Esophagus muscularis mucosa (tissue), 4 donors: Measurements from ENCODE around the gene PRF1. TPM values are rescaled to one million over a fixed set of nuclear protein-coding genes. Genes with fewer than 3 reads are reported as not detected.

Source experiments
- DNase-seq: peaks from one replicate; pipeline ENCODE4 v3.0.0-alpha.2; 2017; ENCODE audit errors: extremely low spot score
- H3K27ac ChIP-seq, 4 donors: fragments of 200-600 bp; sonication (generic); replicated peaks in 1 of 4; 1 replicate in 3 of 4; 2 replicates in 1 of 4; pipeline ENCODE4 v1.5.1; 2016 to 2019; ENCODE audit warnings: mild to moderate bottlenecking in 1 of 4
- H3K27me3 ChIP-seq, 4 donors: fragments of 200-600 bp; sonication (generic); one replicate each; pipeline versions ENCODE4 v1.5.1 to v1.6.0; 2016 to 2019
- H3K36me3 ChIP-seq, 4 donors: fragments of 200-600 bp; sonication (generic); one replicate each; pipeline ENCODE4 v1.5.1; 2016 to 2019
- H3K4me1 ChIP-seq, 4 donors: fragments of 200-600 bp; sonication (generic); one replicate each; pipeline ENCODE4 v1.5.1; 2016 to 2019
- H3K4me3 ChIP-seq, 4 donors: fragments of 200-600 bp; sonication (generic); 1 replicate in 2 of 4; 2 replicates in 2 of 4; pipeline ENCODE4 v1.5.1; 2016 to 2019; ENCODE audit warnings: mild to moderate bottlenecking in 4 of 4, moderate library complexity in 1 of 4
- H3K9me3 ChIP-seq, 4 donors: fragments of 200-600 bp; sonication (generic); 1 replicate in 3 of 4; 2 replicates in 1 of 4; pipeline ENCODE4 v1.5.1; 2016 to 2019
- CTCF ChIP-seq, 3 experiments: fragments of 200-600 bp in 2 of 3; fragments of 450-650 bp in 1 of 3; sonication (generic) in 2 of 3; IDR thresholded peaks; one replicate each; pipeline ENCODE4 v1.5.1; 2017 to 2019; ENCODE audit warnings: antibody characterized with exemption in 3 of 3, mild to moderate bottlenecking in 2 of 3, moderate library complexity in 1 of 3
- EP300 ChIP-seq: sonication (generic); formaldehyde crosslinking; IDR thresholded peaks from one replicate; pipeline ENCODE4 v1.6.1; 2017; ENCODE audit warnings: antibody characterized with exemption
- POLR2A ChIP-seq: fragments of 450-650 bp; IDR thresholded peaks from one replicate; pipeline ENCODE4 v1.6.1; 2017; ENCODE audit warnings: antibody characterized with exemption, moderate library complexity, mild to moderate bottlenecking, low read depth
- POLR2AphosphoS5 ChIP-seq, 2 donors: sonication (generic); formaldehyde crosslinking; IDR thresholded peaks; one replicate each; pipeline ENCODE4 v1.6.1; 2017; ENCODE audit warnings: antibody characterized with exemption in 2 of 2
- WGBS: methylation state at CpG from one replicate; pipeline ENCODE4 v1.1.5; 2018; 5-methylcytosine and 5-hydroxymethylcytosine counted together
- intact Hi-C: fragments of 100-400 bp; cut with DNase I; formaldehyde crosslinking; loops from one replicate; pipeline ENCODE4 v1.15.1; 2023
- total RNA-seq, 4 donors: library from RNA; depleted of rRNA; stranded (reverse); fragments of >200 nt; gene quantifications; one replicate each; pipeline versions ENCODE4 v1.1.0 to v1.2.1, GENCODE V29; 2016

Gene PRF1
- total RNA-seq, 4 donors from 2014 or later: 1.2 to 15.2 (median 2.4) TPM

- no peak for DNase-seq
- WGBS: 97% methylated on average over 2 of the region's 2 CpGs
- Histone ChIP-seq H3K27ac (no peak overlapping the region), H3K4me3 (no peak overlapping the region), H3K27me3 (no peaks in the 10 kb centered on the region), H3K4me1 (peaks cover 32 to 42% (median 37%) of the 10 kb centered on the region in 4 donors), H3K9me3 (no peaks in the 10 kb centered on the region), H3K36me3 (peaks cover 0 to 33% (median 6%) of the 10 kb centered on the region in 4 donors)
- intact Hi-C loops: no loop called here
- TF ChIP-seq POLR2A (no peak), EP300 (no peak), POLR2AphosphoS5 (IDR thresholded peaks at IDR 0.05) (no peak), CTCF (IDR thresholded peaks at IDR 0.05) (no peak)
These were observed 44.7 kb downstream of the PRF1 start for GRCh38 chr10:70557876-70558275.

DNA sequence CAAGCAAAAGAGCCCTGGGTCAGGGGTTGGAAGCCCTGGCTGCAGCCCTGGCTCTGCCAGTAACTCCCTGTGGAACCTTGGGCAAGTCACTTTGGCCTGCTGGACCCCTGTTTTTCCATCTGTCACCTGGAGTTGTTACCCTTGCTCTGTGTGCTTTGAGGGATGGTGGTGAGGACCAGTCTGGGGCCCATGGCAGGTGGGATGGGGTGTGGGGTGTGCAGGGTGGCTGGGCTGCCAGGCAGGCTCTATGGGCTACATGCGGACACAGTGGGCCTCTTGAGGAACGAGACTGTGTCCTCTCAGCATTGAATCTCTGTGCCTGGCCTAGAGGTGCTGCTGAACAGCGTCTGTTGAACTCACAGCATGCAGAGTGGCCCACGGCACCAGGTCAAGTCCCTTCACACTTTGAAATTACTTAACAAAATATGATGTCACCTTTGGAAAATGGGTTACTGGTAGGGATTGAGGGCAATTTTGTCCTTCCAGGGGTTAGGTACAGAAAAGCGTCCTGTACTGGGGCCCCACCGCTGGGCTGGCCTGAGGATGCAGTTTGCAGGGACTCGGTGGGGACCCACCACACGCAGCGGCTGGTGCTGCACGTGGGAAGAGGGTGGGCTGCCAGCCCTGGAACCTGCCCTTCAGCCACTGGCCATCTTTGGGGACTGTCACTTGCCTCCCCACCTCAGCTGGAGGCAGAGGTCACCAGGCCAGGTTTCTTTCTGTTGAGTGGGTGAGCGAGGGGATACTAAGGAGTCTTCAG, 45.3 kb downstream of the PRF1 start:
- no peak overlapping the region for H3K27ac ChIP-seq
- no peak for TF ChIP-seq POLR2A
- TF ChIP-seq CTCF (IDR thresholded peaks at IDR 0.05): no peak
- TF ChIP-seq POLR2AphosphoS5 (IDR thresholded peaks at IDR 0.05): no peak
- no peak for TF ChIP-seq EP300
- peaks cover 29 to 37% (median 36%) of the 10 kb centered on the region in 4 donors for H3K4me1 ChIP-seq
- intact Hi-C loops: no loop called here
- no peak overlapping the region for H3K4me3 ChIP-seq
- WGBS: 97% methylated on average over 11 of the region's 11 CpGs
- H3K36me3 ChIP-seq: peaks cover 0 to 39% (median 9%) of the 10 kb centered on the region in 4 donors
- no peaks in the 10 kb centered on the region for H3K27me3 ChIP-seq
- no peak for DNase-seq
- no peaks in the 10 kb centered on the region for H3K9me3 ChIP-seq

DNA sequence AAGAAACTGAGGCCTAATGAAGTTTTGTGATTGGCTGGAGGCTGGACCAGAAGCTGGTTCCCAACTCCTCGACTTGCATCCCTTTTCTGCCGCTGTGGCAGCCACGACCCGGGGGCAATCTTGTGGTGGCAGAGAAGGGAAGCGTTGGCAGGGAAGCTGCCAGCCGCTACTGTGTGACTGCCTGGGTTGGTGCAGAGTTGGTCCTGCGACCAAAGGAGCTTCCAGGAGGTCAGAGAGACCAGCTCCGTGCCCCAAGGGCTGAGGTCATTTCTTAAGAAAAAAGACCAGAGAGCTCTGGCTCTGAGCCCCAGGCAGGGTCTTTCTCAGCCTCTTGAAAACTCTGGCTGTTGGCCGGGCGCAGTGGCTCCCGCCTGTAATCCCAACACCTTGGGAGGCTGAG, 47.2 kb downstream of the PRF1 start:
- intact Hi-C loops: no loop called here
- WGBS: 91% methylated on average over 11 of the region's 11 CpGs
- TF ChIP-seq EP300: no peak
- no peak for TF ChIP-seq POLR2A
- TF ChIP-seq POLR2AphosphoS5 (IDR thresholded peaks at IDR 0.05): no peak
- TF ChIP-seq CTCF (IDR thresholded peaks at IDR 0.05): no peak
- H3K4me1 ChIP-seq: peaks cover 18 to 29% (median 23%) of the 10 kb centered on the region in 4 donors
- H3K4me3 ChIP-seq: no peak overlapping the region
- H3K27ac ChIP-seq: no peak overlapping the region
- peaks cover 0 to 54% (median 16%) of the 10 kb centered on the region in 4 donors for H3K36me3 ChIP-seq
- DNase-seq: no peak
- H3K9me3 ChIP-seq: no peaks in the 10 kb centered on the region
- no peaks in the 10 kb centered on the region for H3K27me3 ChIP-seq

DNA sequence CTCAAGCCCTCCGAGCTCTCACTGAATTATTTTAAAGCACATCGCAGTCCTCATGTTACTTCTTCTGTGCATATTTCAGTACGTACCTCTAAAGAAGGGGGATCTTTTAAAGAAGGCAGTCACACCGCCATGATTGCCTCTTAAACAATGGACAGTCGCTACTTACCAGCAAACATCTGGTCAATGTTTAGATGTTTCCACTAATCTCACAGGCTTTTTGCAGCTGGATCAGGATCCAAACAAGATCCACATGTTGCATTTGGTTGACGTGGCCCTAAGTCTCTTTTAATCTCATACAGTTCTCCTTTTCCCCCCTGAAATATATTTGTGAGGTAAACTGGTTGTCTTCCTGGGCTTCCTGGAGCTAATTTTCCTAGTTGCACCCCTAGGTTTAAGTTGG, 50.0 kb downstream of the PRF1 start:
- Histone ChIP-seq H3K9me3 (no peaks in the 10 kb centered on the region), H3K27ac (no peak overlapping the region), H3K36me3 (peaks cover 0 to 64% (median 21%) of the 10 kb centered on the region in 4 donors), H3K4me1 (peaks cover 4 to 21% (median 8%) of the 10 kb centered on the region in 4 donors), H3K4me3 (no peak overlapping the region), H3K27me3 (no peaks in the 10 kb centered on the region)
- WGBS: 88% methylated on average over 6 of the region's 6 CpGs
- no peak for TF ChIP-seq POLR2A
- TF ChIP-seq CTCF (IDR thresholded peaks at IDR 0.05): no peak
- TF ChIP-seq POLR2AphosphoS5 (IDR thresholded peaks at IDR 0.05): no peak
- no peak for TF ChIP-seq EP300
- no peak for DNase-seq
- intact Hi-C loops: loop anchor here (5.0 kb wide), 1 partner anchor 325 kb away; no protein-coding TSS in a partner anchor
